SK-N-SH (cell line): Measurements from ENCODE around the gene EVA1A. TPM values are rescaled to one million over a fixed set of nuclear protein-coding genes. Genes with fewer than 3 reads are reported as not detected.

Experiments
- CTCF ChIA-PET: fragments of 300-600, 350-600 bp; formaldehyde crosslinking; extraction: SDS; loops from one replicate; lab custom pipeline; 2021; lab: Yijun Ruan, JAX
- POLR2A ChIA-PET: fragments of 350-600 bp; sonication (Branson Sonifier 250); formaldehyde crosslinking; extraction: SDS; loops from one replicate; lab custom pipeline; 2020; ENCODE audit warnings: antibody characterized with exemption, inconsistent platforms; lab: Yijun Ruan, JAX
- DNase-seq: peaks from one replicate; pipeline ENCODE4 v3.0.0; 2012
- H2AFZ ChIP-seq: fragments of 200-600 bp; sonication (generic); 2 replicates; pipeline ENCODE4 v1.8.1; 2016; ENCODE audit warnings: antibody characterized with exemption, mild to moderate bottlenecking, low read depth
- H3F3A ChIP-seq: fragments of 200-600 bp; sonication (generic); replicated peaks from 2 replicates; pipeline ENCODE3; 2016; ENCODE audit warnings: antibody characterized with exemption, mild to moderate bottlenecking; ENCODE audit not compliant: insufficient read depth
- H3K27ac ChIP-seq, 2 experiments: fragments of 200-500 bp in 1 of 2; fragments of 200-600 bp in 1 of 2; sonication (Bioruptor generic) in 1 of 2; sonication (generic), shearing (Covaris generic) in 1 of 2; 2 replicates each; pipeline versions ENCODE4 v1.5.1 to v1.6.1; 2014 to 2016; ENCODE audit warnings: low read depth in 2 of 2, inconsistent platforms in 1 of 2, low read length in 1 of 2, mild to moderate bottlenecking in 1 of 2, mixed read lengths in 1 of 2
- H3K27me3 ChIP-seq: fragments of 200-600 bp; sonication (generic), shearing (Covaris generic); 2 replicates; pipeline ENCODE4 v1.6.1; 2016; ENCODE audit warnings: mixed run types; ENCODE audit not compliant: insufficient read depth
- H3K36me3 ChIP-seq, 2 experiments: fragments of 200-500 bp in 1 of 2; fragments of 200-600 bp in 1 of 2; sonication (Bioruptor generic) in 1 of 2; sonication (generic) in 1 of 2; replicated peaks in 1 of 2; 2 replicates each; pipeline versions ENCODE3 to v1.5.1; 2014 to 2016; ENCODE audit warnings: low read length in 1 of 2, mild to moderate bottlenecking in 1 of 2; ENCODE audit not compliant: insufficient read depth in 2 of 2, control insufficient read depth in 1 of 2
- H3K4me1 ChIP-seq, 2 experiments: fragments of 200-500 bp in 1 of 2; fragments of 200-600 bp in 1 of 2; sonication (Bioruptor generic) in 1 of 2; sonication (generic), shearing (Covaris generic) in 1 of 2; 2 replicates each; pipeline versions ENCODE4 v1.5.1 to v1.6.1; 2014 to 2016; ENCODE audit warnings: low read depth in 1 of 2, low read length in 1 of 2, mixed run types in 1 of 2; ENCODE audit not compliant: insufficient read depth in 2 of 2, control insufficient read depth in 1 of 2
- H3K4me2 ChIP-seq: fragments of 200-600 bp; sonication (generic), shearing (Covaris generic); 2 replicates; pipeline ENCODE4 v1.6.1; 2017; ENCODE audit warnings: mixed run types
- H3K4me3 ChIP-seq, 2 experiments: fragments of 200-500 bp in 1 of 2; fragments of 200-600 bp in 1 of 2; sonication (Bioruptor generic) in 1 of 2; sonication (generic), shearing (Covaris generic) in 1 of 2; 2 replicates each; pipeline versions ENCODE4 v1.5.1 to v1.8.1; 2014 to 2016; ENCODE audit warnings: low read depth in 2 of 2, inconsistent platforms in 1 of 2, low read length in 1 of 2, mild to moderate bottlenecking in 1 of 2, mixed read lengths in 1 of 2, moderate library complexity in 1 of 2
- H3K79me2 ChIP-seq: fragments of 200-600 bp; sonication (generic); 2 replicates; pipeline ENCODE4 v1.8.1; 2017; ENCODE audit warnings: mild to moderate bottlenecking; ENCODE audit not compliant: insufficient read depth
- H3K9ac ChIP-seq: fragments of 200-600 bp; sonication (generic); 2 replicates; pipeline ENCODE4 v1.6.1; 2017; ENCODE audit warnings: mixed run types
- H3K9me2 ChIP-seq: fragments of 200-600 bp; sonication (generic); 2 replicates; pipeline ENCODE4 v1.6.1; 2017; ENCODE audit warnings: mixed run types
- H3K9me3 ChIP-seq: fragments of 200-600 bp; sonication (generic); 2 replicates; pipeline ENCODE4 v1.6.1; 2017; ENCODE audit warnings: mixed run types, mild to moderate bottlenecking, moderate library complexity
- H4K20me1 ChIP-seq: fragments of 200-600 bp; sonication (generic); 2 replicates; pipeline ENCODE4 v1.6.1; 2017; ENCODE audit warnings: mild to moderate bottlenecking, mixed run types; ENCODE audit not compliant: insufficient read depth
- CHD2 ChIP-seq: fragments of 150-350 bp; IDR thresholded peaks from 2 replicates; pipeline ENCODE4 v1.6.1; 2018; ENCODE audit warnings: low read length; ENCODE audit not compliant: partially characterized antibody
- EP300 ChIP-seq, 2 experiments: IDR thresholded peaks; 2 replicates each; pipeline versions ENCODE4 v1.4.0 to v1.6.1; 2012; ENCODE audit warnings: borderline replicate concordance in 1 of 2, low read depth in 1 of 2, low read length in 1 of 2
- FOSL2 ChIP-seq: IDR thresholded peaks from 2 replicates; pipeline ENCODE4 v1.4.0; 2012; ENCODE audit warnings: low read depth, mild to moderate bottlenecking, moderate library complexity, borderline replicate concordance
- FOXM1 ChIP-seq: IDR thresholded peaks from 2 replicates; pipeline ENCODE4 v1.4.0; 2012; ENCODE audit warnings: low read depth, mild to moderate bottlenecking
- GABPA ChIP-seq: IDR thresholded peaks from 2 replicates; pipeline ENCODE4 v1.4.0; 2012; ENCODE audit warnings: low read depth, mild to moderate bottlenecking
- MAX ChIP-seq: IDR thresholded peaks from 2 replicates; pipeline ENCODE4 v1.4.0; 2012; ENCODE audit warnings: low read depth
- NFIC ChIP-seq: IDR thresholded peaks from 2 replicates; pipeline ENCODE4 v1.4.0; 2012; ENCODE audit warnings: borderline replicate concordance
- POLR2AphosphoS5 ChIP-seq: IDR thresholded peaks from 2 replicates; pipeline ENCODE4 v1.6.1; 2012; ENCODE audit warnings: low read depth, low read length
- RCOR1 ChIP-seq: fragments of 150-350 bp; IDR thresholded peaks from 2 replicates; pipeline ENCODE4 v1.6.1; 2017; ENCODE audit warnings: antibody characterized with exemption, low read length
- TCF12 ChIP-seq: IDR thresholded peaks from 2 replicates; pipeline ENCODE4 v1.4.0; 2012
- TEAD4 ChIP-seq: IDR thresholded peaks from 2 replicates; pipeline ENCODE4 v1.4.0; 2012; ENCODE audit warnings: mild to moderate bottlenecking, borderline replicate concordance; ENCODE audit not compliant: insufficient read depth
- YY1 ChIP-seq: IDR thresholded peaks from 2 replicates; pipeline ENCODE4 v1.4.0; 2012; ENCODE audit warnings: low read depth, mild to moderate bottlenecking
- WGBS: methylation state at CpG from one replicate; pipeline ENCODE4 v1.1.6; 2017; ENCODE audit warnings: low lambda C conversion rate; 5-methylcytosine and 5-hydroxymethylcytosine counted together
- polyA plus RNA-seq, 3 experiments: library from polyadenylated mRNA; depleted of rRNA; stranded (reverse); fragments of >200 nt; gene quantifications; 2 replicates each; pipeline ENCODE4 v1.2.3, GENCODE V29; 2012
- TF ChIP-seq, protein P1 (sequence below): IDR thresholded peaks from 2 replicates; pipeline ENCODE4; 2012
- TF ChIP-seq, protein P2 (sequence below): IDR thresholded peaks from 2 replicates; pipeline ENCODE4 v1.4.0; 2012; ENCODE audit warnings: low read depth, borderline replicate concordance
- TF ChIP-seq, protein P3 (sequence below): fragments of 150-350 bp; IDR thresholded peaks from 2 replicates; pipeline ENCODE4 v1.6.1; 2016; ENCODE audit warnings: mild to moderate bottlenecking, low read depth, low read length

EVA1A gene
- polyA plus RNA-seq, 1 of the 3 experiments (the other 2 are of a cell fraction), result 93.0 TPM

DNA sequence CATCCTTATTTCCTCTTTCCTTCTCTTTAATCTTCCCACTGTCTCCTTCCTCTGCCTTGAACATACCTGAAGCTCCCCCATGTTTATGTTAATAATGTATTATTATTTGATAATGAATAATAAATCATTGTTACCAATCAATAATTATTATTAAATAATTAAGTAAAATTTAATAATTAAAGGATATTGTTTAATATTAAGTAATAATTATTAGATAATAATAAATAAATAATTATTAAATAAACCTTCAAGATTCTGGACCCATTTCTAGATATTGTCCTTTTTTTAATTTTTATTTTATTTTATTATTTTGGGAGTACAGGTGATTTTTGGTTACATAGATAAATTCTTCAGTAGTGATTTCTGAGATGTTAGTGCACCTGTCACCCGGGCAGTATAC, 7.4 kb upstream of the EVA1A start:
- H3K9me3 ChIP-seq, result no peaks in the 10 kb centered on the region
- H3K4me3 ChIP-seq, result no peak overlapping the region
- H3K27ac ChIP-seq, result no peak overlapping the region
- WGBS, result 81% methylated on average over 1 of the region's 1 CpG
- ChIA-PET CTCF (interaction anchor here (0.9 to 3.6 kb wide), 3 partner anchors 14 to 41 kb away, joined by 3 to 15 read pairs (median 6); no protein-coding TSS in a partner anchor), POLR2A (no interaction called here)
- no peaks in the 10 kb centered on the region for H3K27me3 ChIP-seq
- H4K20me1 ChIP-seq, result no peaks in the 10 kb centered on the region
- H3K4me1 ChIP-seq, result peaks cover 7 to 33% of the 10 kb centered on the region in 2 experiments
- H2AFZ ChIP-seq, result no peak overlapping the region
- H3K4me2 ChIP-seq, result no peak overlapping the region
- H3K9ac ChIP-seq, result no peak overlapping the region
- no peaks in the 10 kb centered on the region for H3K36me3 ChIP-seq
- H3K79me2 ChIP-seq, result peaks cover 41% of the 10 kb centered on the region; the same call in 1 of the 2 replicates
- DNase-seq, result no peak
- peaks cover 26% of the 10 kb centered on the region for H3F3A ChIP-seq
- no peaks in the 10 kb centered on the region for H3K9me2 ChIP-seq
- no peak for TF ChIP-seq NFIC
- no peak for TF ChIP-seq EP300 (IDR thresholded peaks at IDR 0.05; ENCODE audit: borderline replicate concordance in 1 of 2, low read depth in 1 of 2, low read length in 1 of 2)
- no peak for TF ChIP-seq TCF12
- TF ChIP-seq, protein P1, sequence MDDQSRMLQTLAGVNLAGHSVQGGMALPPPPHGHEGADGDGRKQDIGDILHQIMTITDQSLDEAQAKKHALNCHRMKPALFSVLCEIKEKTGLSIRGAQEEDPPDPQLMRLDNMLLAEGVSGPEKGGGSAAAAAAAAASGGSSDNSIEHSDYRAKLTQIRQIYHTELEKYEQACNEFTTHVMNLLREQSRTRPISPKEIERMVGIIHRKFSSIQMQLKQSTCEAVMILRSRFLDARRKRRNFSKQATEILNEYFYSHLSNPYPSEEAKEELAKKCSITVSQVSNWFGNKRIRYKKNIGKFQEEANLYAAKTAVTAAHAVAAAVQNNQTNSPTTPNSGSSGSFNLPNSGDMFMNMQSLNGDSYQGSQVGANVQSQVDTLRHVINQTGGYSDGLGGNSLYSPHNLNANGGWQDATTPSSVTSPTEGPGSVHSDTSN, result no peak
- TF ChIP-seq YY1, result no peak
- no peak for TF ChIP-seq TEAD4
- TF ChIP-seq GABPA, result no peak
- no peak for TF ChIP-seq RCOR1
- TF ChIP-seq FOXM1, result no peak
- TF ChIP-seq FOSL2, result no peak
- TF ChIP-seq POLR2AphosphoS5, result no peak
- TF ChIP-seq, protein P2, sequence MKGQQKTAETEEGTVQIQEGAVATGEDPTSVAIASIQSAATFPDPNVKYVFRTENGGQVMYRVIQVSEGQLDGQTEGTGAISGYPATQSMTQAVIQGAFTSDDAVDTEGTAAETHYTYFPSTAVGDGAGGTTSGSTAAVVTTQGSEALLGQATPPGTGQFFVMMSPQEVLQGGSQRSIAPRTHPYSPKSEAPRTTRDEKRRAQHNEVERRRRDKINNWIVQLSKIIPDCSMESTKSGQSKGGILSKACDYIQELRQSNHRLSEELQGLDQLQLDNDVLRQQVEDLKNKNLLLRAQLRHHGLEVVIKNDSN, result no peak
- TF ChIP-seq, protein P3, sequence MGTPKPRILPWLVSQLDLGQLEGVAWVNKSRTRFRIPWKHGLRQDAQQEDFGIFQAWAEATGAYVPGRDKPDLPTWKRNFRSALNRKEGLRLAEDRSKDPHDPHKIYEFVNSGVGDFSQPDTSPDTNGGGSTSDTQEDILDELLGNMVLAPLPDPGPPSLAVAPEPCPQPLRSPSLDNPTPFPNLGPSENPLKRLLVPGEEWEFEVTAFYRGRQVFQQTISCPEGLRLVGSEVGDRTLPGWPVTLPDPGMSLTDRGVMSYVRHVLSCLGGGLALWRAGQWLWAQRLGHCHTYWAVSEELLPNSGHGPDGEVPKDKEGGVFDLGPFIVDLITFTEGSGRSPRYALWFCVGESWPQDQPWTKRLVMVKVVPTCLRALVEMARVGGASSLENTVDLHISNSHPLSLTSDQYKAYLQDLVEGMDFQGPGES, result no peak
- no peak for TF ChIP-seq MAX
- TF ChIP-seq CHD2, result no peak
